ENCODE data around the gene PACSIN3.
A peak's percentile ranks its signal among the peaks of the same experiment; 100 is the strongest.

The PACSIN3 gene

DNA sequence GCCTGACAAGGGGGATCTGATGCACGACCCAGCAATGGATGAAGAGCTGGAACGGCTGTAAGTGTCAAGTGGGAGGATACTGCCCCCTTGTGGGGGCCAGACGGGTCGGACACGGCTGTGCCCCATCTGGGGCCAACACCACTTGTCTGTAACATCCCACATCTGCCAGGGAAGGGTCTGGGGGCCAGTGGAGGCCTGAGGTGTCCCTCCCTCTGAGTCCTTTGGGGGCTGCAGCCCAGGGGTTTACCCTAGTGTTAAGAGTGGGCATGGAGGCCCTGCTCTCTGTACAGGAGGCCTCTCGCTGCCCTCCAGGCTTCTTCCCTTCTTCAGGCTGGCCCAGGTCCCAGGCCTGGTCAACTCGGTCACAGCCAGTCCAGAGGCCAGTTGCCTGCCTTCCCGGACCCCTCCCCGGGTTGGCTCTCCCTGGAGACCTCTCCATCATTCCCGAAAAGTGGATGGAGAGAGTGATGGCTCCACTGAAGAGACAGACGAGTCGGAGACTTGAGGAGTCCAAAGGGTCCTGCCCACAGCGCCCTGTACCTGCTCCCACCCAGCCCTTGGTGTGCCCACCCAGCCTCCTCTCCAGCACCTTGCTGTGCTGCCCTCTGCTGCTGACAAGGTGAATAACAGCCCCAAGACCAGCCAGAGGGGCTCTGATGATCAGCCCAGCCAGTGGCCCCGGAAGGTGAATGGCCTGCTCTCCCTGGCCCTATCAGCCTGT lies 24.9 kb downstream of the PACSIN3 start:
- Histone ChIP-seq H3K36me3 (peaks cover 4% of the 10 kb centered on the region), H3K4me1 (no peaks in the 10 kb centered on the region), H3K9me3 (no peaks in the 10 kb centered on the region), H3K4me3 (ENCODE audit: low read depth, low read length) (no peak overlapping the region), H3K27me3 (no peaks in the 10 kb centered on the region)
- peak; percentile 65 for DNase-seq
- peak; percentile 69 for TF ChIP-seq CTCF (IDR thresholded peaks at IDR 0.05; ENCODE audit: low read depth, low read length)

DNA sequence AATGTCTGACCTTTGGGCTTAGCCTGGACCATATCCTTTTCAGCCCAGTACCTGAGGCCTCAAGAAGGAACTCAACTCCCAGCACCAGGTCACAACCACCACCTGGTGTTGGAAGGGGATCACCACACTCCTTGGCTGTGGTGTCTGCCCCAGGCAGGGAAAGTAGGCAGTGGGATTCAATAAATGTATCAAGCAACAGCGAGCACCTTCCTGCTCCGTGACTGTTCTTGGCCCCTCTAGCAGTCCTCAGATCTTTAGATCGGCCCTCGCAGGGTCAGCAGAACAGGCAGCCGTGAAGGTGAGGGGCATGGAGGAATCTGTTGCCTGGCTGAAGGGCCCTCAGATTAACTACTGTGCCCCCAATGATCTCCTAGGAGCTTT lies 25.5 kb downstream of the PACSIN3 start:
- no peak for TF ChIP-seq CTCF (IDR thresholded peaks at IDR 0.05; ENCODE audit: low read depth, low read length)

DNA sequence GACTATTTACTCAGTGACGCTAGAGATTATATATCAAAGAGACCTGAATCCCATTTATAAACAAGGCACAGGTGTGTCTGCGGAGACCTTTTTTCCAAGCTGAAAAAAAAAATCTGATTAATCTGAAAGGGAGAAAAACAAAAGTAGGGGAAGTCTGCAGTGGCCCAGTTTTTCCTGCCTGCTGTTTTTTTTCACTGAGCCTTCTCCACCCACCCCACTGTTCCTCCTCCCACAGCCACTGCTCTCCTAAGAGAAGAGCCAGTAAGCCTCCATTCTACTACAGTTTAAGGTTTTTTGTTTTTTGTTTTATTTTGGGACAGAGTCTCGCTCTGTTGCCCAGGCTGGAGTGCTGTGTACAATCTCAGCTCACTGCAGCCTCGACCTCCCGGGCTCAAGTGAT lies 28.0 kb downstream of the PACSIN3 start:
- H3K4me1 ChIP-seq = no peaks in the 10 kb centered on the region
- H3K36me3 ChIP-seq = no peaks in the 10 kb centered on the region; the same call in 1 of the 2 replicates
- H3K9me3 ChIP-seq = no peaks in the 10 kb centered on the region
- DNase-seq = no peak
- H3K27me3 ChIP-seq = no peaks in the 10 kb centered on the region
- TF ChIP-seq CTCF (IDR thresholded peaks at IDR 0.05; ENCODE audit: low read depth, low read length) = no peak
- H3K4me3 ChIP-seq (ENCODE audit: low read depth, low read length) = no peak overlapping the region

More for the DNA sequence above, 25.5 kb downstream of the PACSIN3 start:
- DNase-seq = no peak
- Histone ChIP-seq H3K36me3 (peaks cover 4% of the 10 kb centered on the region), H3K9me3 (no peaks in the 10 kb centered on the region), H3K27me3 (no peaks in the 10 kb centered on the region), H3K4me3 (ENCODE audit: low read depth, low read length) (no peak overlapping the region), H3K4me1 (no peaks in the 10 kb centered on the region)

GRCh38 chr11:47157805-47158204 lies 28.4 kb downstream of the PACSIN3 start:
- Histone ChIP-seq H3K9me3 (no peaks in the 10 kb centered on the region), H3K4me1 (no peaks in the 10 kb centered on the region), H3K36me3 (no peaks in the 10 kb centered on the region; the same call in 1 of the 2 replicates), H3K27me3 (no peaks in the 10 kb centered on the region), H3K4me3 (ENCODE audit: low read depth, low read length) (no peak overlapping the region)
- TF ChIP-seq CTCF (IDR thresholded peaks at IDR 0.05; ENCODE audit: low read depth, low read length) = no peak
- no peak for DNase-seq

DNA sequence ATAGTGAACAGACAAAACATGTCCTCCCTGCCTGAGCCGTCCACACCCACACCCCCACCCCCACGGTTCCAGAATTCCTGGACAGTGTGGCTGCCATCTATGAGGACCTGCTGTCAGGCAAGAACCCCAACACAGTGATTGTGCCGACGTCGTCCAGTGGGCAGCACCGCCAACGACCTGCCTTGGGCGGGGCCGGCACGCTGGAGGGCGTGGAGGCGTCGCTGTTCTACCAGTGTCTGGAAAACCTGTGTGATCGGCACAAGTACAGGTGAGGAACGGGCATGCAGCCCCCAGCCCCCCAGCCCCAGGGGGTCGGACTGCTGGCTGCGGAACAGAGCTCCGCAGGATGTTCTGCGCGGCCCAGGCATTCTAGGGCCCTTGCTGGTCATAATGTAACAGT lies 29.3 kb downstream of the PACSIN3 start:
- Histone ChIP-seq H3K4me1 (no peaks in the 10 kb centered on the region), H3K36me3 (no peaks in the 10 kb centered on the region; the same call in 1 of the 2 replicates), H3K9me3 (no peaks in the 10 kb centered on the region), H3K4me3 (ENCODE audit: low read depth, low read length) (no peak overlapping the region), H3K27me3 (no peaks in the 10 kb centered on the region)
- no peak for TF ChIP-seq CTCF (IDR thresholded peaks at IDR 0.05; ENCODE audit: low read depth, low read length)
- DNase-seq = no peak

DNA sequence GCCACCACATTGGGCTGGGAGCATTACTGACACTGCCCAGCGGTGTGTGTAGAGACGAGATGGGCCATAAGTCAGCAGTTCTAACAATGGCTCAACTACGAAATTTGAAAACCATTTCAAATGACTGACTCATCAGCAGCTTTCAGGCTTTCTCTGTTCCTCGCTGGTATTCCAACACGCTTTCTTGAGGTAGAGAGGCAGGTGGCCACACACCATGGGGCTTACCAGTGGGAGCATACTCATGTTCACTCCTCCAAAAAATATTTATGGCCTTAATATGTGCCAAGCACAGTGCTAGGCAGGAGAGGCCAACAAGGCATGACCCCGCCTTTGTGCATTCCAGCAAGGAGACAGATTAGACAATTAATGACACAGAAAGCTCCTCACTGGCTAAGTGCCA lies 29.9 kb downstream of the PACSIN3 start:
- Histone ChIP-seq H3K9me3 (no peaks in the 10 kb centered on the region), H3K4me1 (no peaks in the 10 kb centered on the region)

More for the DNA sequence above, 29.9 kb downstream of the PACSIN3 start:
- TF ChIP-seq CTCF (IDR thresholded peaks at IDR 0.05; ENCODE audit: low read depth, low read length) = no peak
- Histone ChIP-seq H3K4me3 (ENCODE audit: low read depth, low read length) (no peak overlapping the region), H3K36me3 (no peaks in the 10 kb centered on the region), H3K27me3 (no peaks in the 10 kb centered on the region)
- no peak for DNase-seq

All from BE2C (cell line).